ENCODE measurements around the gene UGGT2. TPM values are rescaled to one million over a fixed set of nuclear protein-coding genes. Genes with fewer than 3 reads are reported as not detected.

The UGGT2 gene
- total and polyA plus RNA-seq, 2 of the 13 experiments (the other 11 are each of a cell fraction or from before 2014, with no cell fraction given) = 13.2 to 27.1 TPM

DNA sequence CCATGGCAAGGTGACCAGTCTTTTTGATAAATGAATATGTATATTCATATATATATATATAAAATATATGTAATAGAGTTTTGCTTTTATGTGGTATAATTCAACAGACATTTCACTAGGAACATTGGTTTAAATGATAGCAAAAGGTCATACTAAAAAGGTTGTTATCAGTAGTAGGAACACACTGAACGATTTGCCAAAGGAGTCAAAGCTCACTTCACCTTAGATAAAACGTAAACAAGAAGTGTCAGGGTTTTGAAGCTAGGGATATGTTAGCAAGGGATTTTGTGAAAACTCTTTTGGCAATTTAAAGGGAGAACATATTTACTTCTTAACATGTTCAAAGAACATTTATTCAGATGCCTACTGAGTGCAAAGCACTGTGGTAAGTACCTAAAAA is 28.7 kb upstream of the UGGT2 start:
- Histone ChIP-seq H3K9ac (ENCODE audit: insufficient read depth, low read depth, low read length) (no peak overlapping the region), H3K27me3 (ENCODE audit: control insufficient read depth in 1 of 2, insufficient read depth in 2 of 2, low read length in 2 of 2) (0 out of 5 replicates have a peak, but pooled peaks cover 1 to 3% of the 10 kb centered on the region in 2 experiments), H3K27ac (ENCODE audit: extremely low read length, insufficient read depth, low read length) (no peak overlapping the region), H3K4me2 (ENCODE audit: low read depth, low read length) (no peak overlapping the region), H4K20me1 (ENCODE audit: insufficient read depth, low read length) (no peaks in the 10 kb centered on the region), H3K36me3 (replicated peaks in 1 of 2; ENCODE audit: control insufficient read depth in 1 of 2, insufficient read depth in 2 of 2, low read length in 2 of 2) (no peaks in the 10 kb centered on the region), H3K4me3 (replicated peaks in 1 of 3; ENCODE audit: insufficient read depth in 1 of 3, low read depth in 2 of 3, low read length in 3 of 3) (no peak overlapping the region), H2AFZ (ENCODE audit: low read length) (no peak overlapping the region), H3K4me1 (ENCODE audit: insufficient read depth, low read length) (no peaks in the 10 kb centered on the region), H3K9me3 (ENCODE audit: low read length) (no peaks in the 10 kb centered on the region), H3K79me2 (ENCODE audit: insufficient read depth, low read length) (no peaks in the 10 kb centered on the region)
- TF ChIP-seq PHF21A (CRISPR knock-in tag; IDR thresholded peaks at IDR 0.05) (no peak), GATAD1 (CRISPR knock-in tag; IDR thresholded peaks at IDR 0.05) (no peak), ATM (IDR thresholded peaks at IDR 0.05; ENCODE audit: borderline replicate concordance) (no peak), POLR2AphosphoS5 (IDR thresholded peaks at IDR 0.05; ENCODE audit: low read depth, low read length) (no peak), ERF (CRISPR knock-in tag; IDR thresholded peaks at IDR 0.05) (no peak), ZNF335 (CRISPR knock-in tag; IDR thresholded peaks at IDR 0.05) (no peak), PRMT3 (CRISPR knock-in tag; IDR thresholded peaks at IDR 0.05; ENCODE audit: borderline replicate concordance, low read depth) (no peak), ZNF232 (CRISPR knock-in tag; IDR thresholded peaks at IDR 0.05; ENCODE audit: borderline replicate concordance) (no peak), ZMYM4 (CRISPR knock-in tag; IDR thresholded peaks at IDR 0.05) (no peak), ZNF781 (CRISPR knock-in tag; IDR thresholded peaks at IDR 0.05; ENCODE audit: borderline replicate concordance, not compliant biosample characterization) (no peak)
- TF ChIP-seq, protein P1, sequence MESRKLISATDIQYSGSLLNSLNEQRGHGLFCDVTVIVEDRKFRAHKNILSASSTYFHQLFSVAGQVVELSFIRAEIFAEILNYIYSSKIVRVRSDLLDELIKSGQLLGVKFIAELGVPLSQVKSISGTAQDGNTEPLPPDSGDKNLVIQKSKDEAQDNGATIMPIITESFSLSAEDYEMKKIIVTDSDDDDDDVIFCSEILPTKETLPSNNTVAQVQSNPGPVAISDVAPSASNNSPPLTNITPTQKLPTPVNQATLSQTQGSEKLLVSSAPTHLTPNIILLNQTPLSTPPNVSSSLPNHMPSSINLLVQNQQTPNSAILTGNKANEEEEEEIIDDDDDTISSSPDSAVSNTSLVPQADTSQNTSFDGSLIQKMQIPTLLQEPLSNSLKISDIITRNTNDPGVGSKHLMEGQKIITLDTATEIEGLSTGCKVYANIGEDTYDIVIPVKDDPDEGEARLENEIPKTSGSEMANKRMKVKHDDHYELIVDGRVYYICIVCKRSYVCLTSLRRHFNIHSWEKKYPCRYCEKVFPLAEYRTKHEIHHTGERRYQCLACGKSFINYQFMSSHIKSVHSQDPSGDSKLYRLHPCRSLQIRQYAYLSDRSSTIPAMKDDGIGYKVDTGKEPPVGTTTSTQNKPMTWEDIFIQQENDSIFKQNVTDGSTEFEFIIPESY (CRISPR knock-in tag; IDR thresholded peaks at IDR 0.05) = no peak
- TF ChIP-seq, protein P2, sequence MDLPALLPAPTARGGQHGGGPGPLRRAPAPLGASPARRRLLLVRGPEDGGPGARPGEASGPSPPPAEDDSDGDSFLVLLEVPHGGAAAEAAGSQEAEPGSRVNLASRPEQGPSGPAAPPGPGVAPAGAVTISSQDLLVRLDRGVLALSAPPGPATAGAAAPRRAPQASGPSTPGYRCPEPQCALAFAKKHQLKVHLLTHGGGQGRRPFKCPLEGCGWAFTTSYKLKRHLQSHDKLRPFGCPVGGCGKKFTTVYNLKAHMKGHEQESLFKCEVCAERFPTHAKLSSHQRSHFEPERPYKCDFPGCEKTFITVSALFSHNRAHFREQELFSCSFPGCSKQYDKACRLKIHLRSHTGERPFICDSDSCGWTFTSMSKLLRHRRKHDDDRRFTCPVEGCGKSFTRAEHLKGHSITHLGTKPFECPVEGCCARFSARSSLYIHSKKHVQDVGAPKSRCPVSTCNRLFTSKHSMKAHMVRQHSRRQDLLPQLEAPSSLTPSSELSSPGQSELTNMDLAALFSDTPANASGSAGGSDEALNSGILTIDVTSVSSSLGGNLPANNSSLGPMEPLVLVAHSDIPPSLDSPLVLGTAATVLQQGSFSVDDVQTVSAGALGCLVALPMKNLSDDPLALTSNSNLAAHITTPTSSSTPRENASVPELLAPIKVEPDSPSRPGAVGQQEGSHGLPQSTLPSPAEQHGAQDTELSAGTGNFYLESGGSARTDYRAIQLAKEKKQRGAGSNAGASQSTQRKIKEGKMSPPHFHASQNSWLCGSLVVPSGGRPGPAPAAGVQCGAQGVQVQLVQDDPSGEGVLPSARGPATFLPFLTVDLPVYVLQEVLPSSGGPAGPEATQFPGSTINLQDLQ (CRISPR knock-in tag; IDR thresholded peaks at IDR 0.05) = no peak
- ChIA-PET CTCF (ENCODE audit: low intra/inter-chr PET ratio, low total read pairs) (no interaction called here), POLR2A (no interaction called here)
- WGBS (ENCODE audit: low lambda C conversion rate) = 0% methylated on average over 2 of the region's 2 CpGs
- ATAC-seq (no peak), FAIRE-seq (no peak), DNase-seq (ENCODE audit: low spot score) (no peak)
- BruUV-seq (replicated peaks) = no TSS peak
- intact Hi-C loops (cut with micrococcal nuclease; ENCODE audit: unreplicated experiment) (no loop called here), in situ Hi-C loops (cut with HindIII; ENCODE audit: extremely low pct_ligation_motif_present, low pct_unique_long_range_greater_than_20kb) (no loop called here)
